GM23248 (cell line): ENCODE results near the gene IFI27L1. TPM values are rescaled to one million over a fixed set of nuclear protein-coding genes. Genes with fewer than 3 reads are reported as not detected.

Experiments
- DNase-seq: peaks from one replicate; pipeline ENCODE4 v3.0.0-alpha.2; 2015
- H2AFZ ChIP-seq: fragments of 200-600 bp; sonication (generic); 2 replicates; pipeline ENCODE4 v1.6.1; 2016; ENCODE audit warnings: antibody characterized with exemption
- H3F3A ChIP-seq: fragments of 200-600 bp; sonication (generic); 2 replicates; pipeline ENCODE4 v1.6.1; 2016; ENCODE audit warnings: mild to moderate bottlenecking, antibody characterized with exemption, mixed run types; ENCODE audit not compliant: insufficient read depth
- H3K27ac ChIP-seq: fragments of 200-600 bp; sonication (generic); 2 replicates; pipeline ENCODE4 v1.5.1; 2016; ENCODE audit warnings: mild to moderate bottlenecking
- H3K27me3 ChIP-seq: fragments of 200-600 bp; sonication (generic); replicated peaks from 2 replicates; pipeline ENCODE4 v1.6.1; 2016; ENCODE audit warnings: mild to moderate bottlenecking; ENCODE audit not compliant: insufficient read depth
- H3K36me3 ChIP-seq: fragments of 200-600 bp; sonication (generic); 2 replicates; pipeline ENCODE4 v1.6.1; 2016; ENCODE audit warnings: low read depth, mild to moderate bottlenecking
- H3K4me1 ChIP-seq: fragments of 200-600 bp; sonication (generic); 2 replicates; pipeline ENCODE4 v1.6.1; 2016; ENCODE audit warnings: mild to moderate bottlenecking; ENCODE audit not compliant: insufficient read depth
- H3K4me2 ChIP-seq: fragments of 200-600 bp; sonication (generic); one replicate; pipeline ENCODE4 v1.6.1; 2016; ENCODE audit warnings: mild to moderate bottlenecking; ENCODE audit not compliant: unreplicated experiment
- H3K4me3 ChIP-seq: fragments of 200-600 bp; sonication (generic); 2 replicates; pipeline ENCODE4 v1.5.1; 2016; ENCODE audit warnings: mild to moderate bottlenecking
- H3K79me2 ChIP-seq: fragments of 200-600 bp; sonication (generic); 2 replicates; pipeline ENCODE4 v1.6.1; 2016; ENCODE audit warnings: mild to moderate bottlenecking; ENCODE audit not compliant: insufficient read depth
- H3K9ac ChIP-seq: fragments of 200-600 bp; sonication (generic); 2 replicates; pipeline ENCODE4 v1.6.1; 2016; ENCODE audit warnings: mild to moderate bottlenecking
- H3K9me2 ChIP-seq: fragments of 200-600 bp; sonication (generic); 2 replicates; pipeline ENCODE4 v1.6.1; 2016; ENCODE audit warnings: mixed run types, mild to moderate bottlenecking, moderate library complexity; ENCODE audit not compliant: insufficient read depth
- H3K9me3 ChIP-seq: fragments of 200-600 bp; sonication (generic); one replicate; pipeline ENCODE4 v1.6.1; 2017; ENCODE audit warnings: low read depth
- H4K20me1 ChIP-seq: fragments of 200-600 bp; sonication (generic); 2 replicates; pipeline ENCODE4 v1.6.0; 2016; ENCODE audit not compliant: insufficient read depth
- EZH2 ChIP-seq: fragments of 200-600 bp; sonication (generic); IDR thresholded peaks from 2 replicates; pipeline ENCODE4 v1.6.1; 2018; ENCODE audit warnings: antibody characterized with exemption, mild to moderate bottlenecking; ENCODE audit not compliant: insufficient read depth, poor library complexity, severe bottlenecking
- EZH2phosphoT487 ChIP-seq: fragments of 200-600 bp; sonication (generic); IDR thresholded peaks from 2 replicates; pipeline ENCODE4 v1.6.1; 2018; ENCODE audit warnings: antibody characterized with exemption, moderate library complexity, mild to moderate bottlenecking, low read depth; ENCODE audit not compliant: insufficient read depth
- WGBS, 2 experiments: methylation state at CpG; one replicate each; pipeline ENCODE4 v1.1.6; 2015 to 2017; ENCODE audit warnings: low lambda C conversion rate in 2 of 2, low coverage in 1 of 2; ENCODE audit errors: missing lambda C conversion rate in 2 of 2; 5-methylcytosine and 5-hydroxymethylcytosine counted together
- in situ Hi-C: fragments of 300-500 bp; cut with MboI; formaldehyde crosslinking; loops from 2 replicates; pipeline ENCODE4 v1.15.0; 2020
- polyA plus RNA-seq: library from polyadenylated mRNA; unstranded; fragments of >200 nt; fragmentation: Nextera tagmentation; extraction: Ambion mirVana; gene quantifications from 2 replicates; pipeline ENCODE4 v1.2.1, GENCODE V29; 2016
- total RNA-seq: library from RNA; depleted of rRNA; stranded (reverse); fragments of >200 nt; shearing (Covaris generic); gene quantifications from 2 replicates; pipeline ENCODE4 v1.2.3, GENCODE V29; 2014

Gene IFI27L1
- total and polyA plus RNA-seq, 2 experiments from 2014 or later = 13.5 to 32.6 TPM

GRCh38 chr14:94077111-94077821, 3.8 kb upstream of the IFI27L1 start:
- H2AFZ ChIP-seq = no peak overlapping the region
- WGBS, 2 experiments = 71 to 72% methylated on average over 7 of the region's 7 CpGs
- no peaks in the 10 kb centered on the region for H3K9me3 ChIP-seq
- H3K4me3 ChIP-seq = peak overlapping the region; percentile 87
- no peaks in the 10 kb centered on the region for H3K27me3 ChIP-seq
- peaks cover 35% of the 10 kb centered on the region for H3K4me1 ChIP-seq
- in situ Hi-C loops = no loop called here
- peaks cover 35% of the 10 kb centered on the region for H3K36me3 ChIP-seq
- no peaks in the 10 kb centered on the region for H3K9me2 ChIP-seq
- H4K20me1 ChIP-seq = peaks cover 19% of the 10 kb centered on the region
- H3F3A ChIP-seq = peaks cover 7% of the 10 kb centered on the region; the same call in 1 of the 2 replicates
- no peak for TF ChIP-seq EZH2
- TF ChIP-seq EZH2phosphoT487 = no peak
- H3K79me2 ChIP-seq = peaks cover 96% of the 10 kb centered on the region
- H3K9ac ChIP-seq = no peak overlapping the region
- DNase-seq = peak; percentile 25
- no peak overlapping the region for H3K27ac ChIP-seq
- peak overlapping the region; percentile 92 for H3K4me2 ChIP-seq

GRCh38 chr14:94077823-94078222, 3.3 kb upstream of the IFI27L1 start:
- 77 to 83% methylated on average over 5 of the region's 5 CpGs for WGBS, 2 experiments
- no peak for DNase-seq
- Histone ChIP-seq H4K20me1 (peaks cover 19% of the 10 kb centered on the region), H3K4me2 (peak overlapping the region; percentile 92), H3K4me1 (peaks cover 35% of the 10 kb centered on the region), H3F3A (peaks cover 7% of the 10 kb centered on the region; the same call in 1 of the 2 replicates), H3K9me2 (no peaks in the 10 kb centered on the region), H2AFZ (no peak overlapping the region), H3K79me2 (peaks cover 96% of the 10 kb centered on the region), H3K27me3 (no peaks in the 10 kb centered on the region), H3K36me3 (peaks cover 35% of the 10 kb centered on the region), H3K27ac (no peak overlapping the region), H3K9me3 (no peaks in the 10 kb centered on the region), H3K9ac (no peak overlapping the region), H3K4me3 (peak overlapping the region; percentile 87)
- in situ Hi-C loops = no loop called here
- no peak for TF ChIP-seq EZH2phosphoT487
- no peak for TF ChIP-seq EZH2

- Histone ChIP-seq H3K9ac (peak overlapping the region; percentile 96), H4K20me1 (peaks cover 19% of the 10 kb centered on the region), H3K79me2 (peaks cover 84% of the 10 kb centered on the region), H3F3A (no peaks in the 10 kb centered on the region), H3K9me2 (no peaks in the 10 kb centered on the region), H2AFZ (peak overlapping the region; percentile 99), H3K4me1 (peaks cover 35% of the 10 kb centered on the region), H3K27ac (peak overlapping the region; percentile 86), H3K4me3 (peak overlapping the region; percentile 87), H3K27me3 (no peaks in the 10 kb centered on the region), H3K4me2 (peak overlapping the region; percentile 92), H3K36me3 (peaks cover 25% of the 10 kb centered on the region), H3K9me3 (no peaks in the 10 kb centered on the region)
- TF ChIP-seq EZH2 = no peak
- TF ChIP-seq EZH2phosphoT487 = no peak
- in situ Hi-C loops = no loop called here
- 2 to 3% methylated on average over 15 of the region's 15 CpGs for WGBS, 2 experiments
- DNase-seq = peak; percentile 40
Measured at GRCh38 chr14:94079891-94080620, 1.1 kb upstream of the IFI27L1 start.

- peaks cover 35% of the 10 kb centered on the region for H3K4me1 ChIP-seq
- H3K9me2 ChIP-seq = no peaks in the 10 kb centered on the region
- no peak for TF ChIP-seq EZH2phosphoT487
- TF ChIP-seq EZH2 = no peak
- peaks cover 16% of the 10 kb centered on the region; the same call in 1 of the 2 replicates for H3K36me3 ChIP-seq
- no peaks in the 10 kb centered on the region for H3K9me3 ChIP-seq
- peak overlapping the region; percentile 92 for H3K4me2 ChIP-seq
- peak overlapping the region; percentile 99 for H2AFZ ChIP-seq
- in situ Hi-C loops = no loop called here
- no peaks in the 10 kb centered on the region for H3K27me3 ChIP-seq
- H3K27ac ChIP-seq = peak overlapping the region; percentile 86
- no peaks in the 10 kb centered on the region for H3F3A ChIP-seq
- peaks cover 71% of the 10 kb centered on the region for H3K79me2 ChIP-seq
- 2 to 3% methylated on average over 18 to 19 of the region's 19 CpGs for whole genome bisulfite sequencing, 2 experiments
- H4K20me1 ChIP-seq = peaks cover 15% of the 10 kb centered on the region
- H3K9ac ChIP-seq = peak overlapping the region; percentile 96
- H3K4me3 ChIP-seq = peak overlapping the region; percentile 87
- peak; percentile 53 for DNase-seq
Measured at GRCh38 chr14:94081386-94081820, 293 bp downstream of the IFI27L1 start.
